Motor neuron (in vitro differentiated cells): ENCODE measurements around the gene SCGB1C2. TPM values are rescaled to one million over a fixed set of nuclear protein-coding genes. Genes with fewer than 3 reads are reported as not detected.

ENCODE experiments used
- ATAC-seq, 8 experiments: fragments of 200-7000 bp; cut with Tn5 transposase; replicated peaks in 6 of 8; 2 replicates each; pipeline ENCODE4 v1.8.0; 2021; ENCODE audit warnings: mild to moderate bottlenecking in 8 of 8, moderate library complexity in 8 of 8
- H3K27ac ChIP-seq, 2 donors: fragments of 250-450 bp; sonication (Bioruptor Pico); 2 replicates each; pipeline ENCODE4 v1.9.0; 2021; ENCODE audit warnings: antibody characterized with exemption in 2 of 2, mild to moderate bottlenecking in 2 of 2, moderate library complexity in 1 of 2
- H3K4me1 ChIP-seq, 2 donors: fragments of 250-450 bp; sonication (Bioruptor Pico); replicated peaks in 1 of 2; 2 replicates each; pipeline ENCODE4 v1.6.1; 2021; ENCODE audit warnings: antibody characterized with exemption in 2 of 2, mild to moderate bottlenecking in 2 of 2, moderate library complexity in 1 of 2
- H3K4me3 ChIP-seq, 5 donors: fragments of 250-450 bp; sonication (Bioruptor Pico); 2 replicates each; pipeline ENCODE4 v1.9.0; 2021; ENCODE audit warnings: antibody characterized with exemption in 5 of 5, mild to moderate bottlenecking in 5 of 5, moderate library complexity in 4 of 5
- WGBS, 10 experiments: fragments of 450-650 bp; shearing (Covaris generic); methylation state at CpG; one replicate each; pipeline ENCODE4 v1.0.0; 2022; 5-methylcytosine and 5-hydroxymethylcytosine counted together
- in situ Hi-C, 9 experiments: fragments of 400-800 bp; cut with MboI; loops; one replicate each; pipeline ENCODE4 v1.15.0; 2021; ENCODE audit warnings: low sequenced_read_pairs in 9 of 9, low pct_unique_long_range_greater_than_20kb in 2 of 9; ENCODE audit not compliant: unreplicated experiment in 9 of 9
- total RNA-seq, 8 experiments: library from RNA; unstranded; fragments of 300-600 nt; gene quantifications; 2 replicates each; pipeline versions ENCODE4 v1.2.3 to v1.2.4, GENCODE V29; 2022

Gene SCGB1C2
- total RNA-seq, 8 experiments from 2014 or later, result not detected

DNA sequence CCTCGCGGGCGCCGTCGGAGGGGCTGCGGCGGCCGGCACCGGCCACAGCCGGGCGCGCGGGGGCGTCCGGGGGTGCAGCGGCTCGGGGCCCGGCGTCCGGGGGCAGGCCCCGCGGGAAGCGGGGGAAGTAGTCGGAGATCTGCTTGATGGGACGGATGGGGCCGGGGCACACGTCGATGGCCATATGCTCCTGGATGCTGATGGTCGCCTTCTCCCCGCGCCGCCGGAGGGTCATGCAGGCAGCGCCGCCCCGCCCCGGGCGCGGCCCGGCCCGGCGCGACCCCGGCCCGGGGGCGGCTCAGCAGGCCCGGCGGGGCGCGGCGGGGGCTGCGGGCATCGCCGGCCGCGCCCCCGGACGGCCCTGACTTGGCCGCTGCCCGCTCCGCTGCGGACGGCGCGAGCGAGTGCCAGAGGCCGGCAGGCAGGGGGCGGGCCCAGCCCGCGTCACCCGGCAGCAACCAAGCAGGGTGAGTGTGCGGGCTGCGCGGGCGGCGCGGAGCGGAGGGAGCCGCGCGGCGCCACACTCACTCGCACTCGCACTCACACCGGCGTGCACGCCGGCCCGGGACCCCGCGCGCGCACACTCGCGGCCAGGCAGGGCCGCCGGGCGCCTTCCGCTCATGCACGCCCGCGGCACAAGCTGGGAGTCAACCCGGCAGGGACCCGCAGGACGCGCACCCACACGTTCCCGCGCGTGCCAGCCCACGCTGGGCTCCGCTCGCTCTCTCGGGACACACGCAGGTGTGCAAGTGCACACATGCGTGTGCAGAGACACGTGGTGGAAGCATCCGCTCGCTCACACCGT, 44.1 kb downstream of the SCGB1C2 start, which contains the start of gene DOC2B:
Gene DOC2B, minus strand, starts transcription at position 406 of the 805 bp plus-strand sequence. Its CDS starts 171 bp downstream, at position 235.
- Histone ChIP-seq H3K27ac (no peak within 1 kb of the TSS), H3K4me3 (peak within 1 kb of the TSS; percentile 32 to 56 (median 35)), H3K4me1 (peaks cover 32 to 35% of the 10 kb centered on the region in 2 donors)
- in situ Hi-C loops, result no loop called here
- peak; percentile 41 to 85 (median 78) for ATAC-seq
- WGBS, 10 experiments, result 6 to 10% methylated on average over 13 to 30 of the region's 120 CpGs; no CpG with 5 or more reads in 8 of the 10 experiments

GRCh38 chr17:182050-182751, 44.8 kb downstream of the SCGB1C2 start:
- H3K27ac ChIP-seq, result no peak overlapping the region
- in situ Hi-C loops, result no loop called here
- H3K4me1 ChIP-seq, result peaks cover 39 to 41% of the 10 kb centered on the region in 2 donors
- ATAC-seq, result peak in 6 of 8 experiments; percentile 17 to 70 (median 63)
- 20 to 100% (median 63%) methylated on average over 1 to 4 of the region's 18 CpGs; no CpG with 5 or more reads in 3 of the 10 experiments for WGBS, 10 experiments
- H3K4me3 ChIP-seq, result peak overlapping the region in 3 of 5 donors; percentile 16 to 56 (median 35)

- Histone ChIP-seq H3K4me1 (peaks cover 43 to 44% of the 10 kb centered on the region in 2 donors), H3K27ac (no peak overlapping the region), H3K4me3 (no peak overlapping the region)
- ATAC-seq, result no peak
- 50 to 100% (median 70%) methylated on average over 1 to 3 of the region's 8 CpGs; no CpG with 5 or more reads in 3 of the 10 experiments for WGBS, 10 experiments
- in situ Hi-C loops, result no loop called here
Observed at GRCh38 chr17:183021-183420, 45.7 kb downstream of the SCGB1C2 start.

DNA sequence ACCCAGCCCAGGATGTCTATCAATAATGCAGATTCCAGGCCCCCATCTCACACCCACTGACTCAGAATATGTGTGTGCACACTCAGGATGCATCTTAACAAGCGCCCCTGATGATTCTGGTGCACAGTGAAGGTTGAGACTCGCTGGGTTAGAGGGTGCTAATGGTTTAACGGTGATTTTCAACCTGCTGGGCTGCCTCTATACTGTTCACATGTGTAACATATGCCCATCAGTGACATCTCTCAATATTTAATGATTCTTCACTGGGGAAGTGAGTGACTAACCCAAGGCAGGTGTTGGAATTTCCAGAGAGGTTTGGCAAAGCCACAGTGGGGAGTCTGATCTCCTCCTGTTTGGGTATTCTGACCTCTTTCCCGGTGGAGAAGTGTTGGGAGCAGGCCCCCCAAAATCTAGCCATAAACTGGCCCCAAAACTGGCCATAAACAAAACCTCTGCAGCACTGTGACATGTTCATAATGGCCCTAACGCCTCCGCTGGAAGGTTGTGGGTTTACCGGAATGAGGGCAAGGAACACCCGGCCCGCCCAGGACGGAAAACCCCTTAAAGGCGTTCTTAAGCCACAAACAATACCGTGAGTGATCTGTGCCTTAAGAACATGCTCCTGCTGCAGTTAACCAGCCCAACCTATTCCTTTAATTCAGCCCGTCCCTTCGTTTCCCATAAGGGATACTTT, 48.2 kb downstream of the SCGB1C2 start:
- Histone ChIP-seq H3K4me1 (peaks cover 26 to 32% of the 10 kb centered on the region in 2 donors), H3K27ac (no peak overlapping the region), H3K4me3 (no peak overlapping the region)
- peak in 1 of 8 experiments; percentile 10 for ATAC-seq
- WGBS, 10 experiments, result 30 to 83% (median 48%) methylated on average over 1 to 10 of the region's 14 CpGs; no CpG with 5 or more reads in 2 of the 10 experiments
- in situ Hi-C loops, result no loop called here

GRCh38 chr17:187130-187529, 49.8 kb downstream of the SCGB1C2 start:
- WGBS, 10 experiments, result 40 to 58% (median 50%) methylated on average over 1 to 2 of the region's 2 CpGs; no CpG with 5 or more reads in 7 of the 10 experiments
- ATAC-seq, result peak in 1 of 8 experiments; percentile 18
- peaks cover 20 to 28% of the 10 kb centered on the region in 2 donors for H3K4me1 ChIP-seq
- no peak overlapping the region for H3K27ac ChIP-seq
- in situ Hi-C loops, result no loop called here
- no peak overlapping the region for H3K4me3 ChIP-seq

Other genes starting within 250 kb of the SCGB1C2 start
- gene DOC2B, start 44.1 kb downstream of the SCGB1C2 start, total RNA-seq, result 10 to 100 TPM in 2 of 8 experiments, 1 to 10 TPM in 5, under 1 TPM in 1; 0.31 to 22.9 (median 5.0) TPM
- gene RPH3AL, start 215.2 kb downstream of the SCGB1C2 start, total RNA-seq, result 1 to 10 TPM; 1.4 to 7.6 (median 3.0) TPM